B cell (primary cell): ENCODE data around the gene FMN2. TPM values are rescaled to one million over a fixed set of nuclear protein-coding genes. Genes with fewer than 3 reads are reported as not detected.

Source experiments
- ATAC-seq: fragments of 200-7000 bp; cut with Tn5 transposase; one replicate; pipeline ENCODE4 v1.10.0; 2021; ENCODE audit warnings: low read depth, mild to moderate bottlenecking, moderate number of reproducible peaks, moderate library complexity
- CTCF ChIA-PET: fragments of 350-600 bp; sonication (Branson Sonifier 250); formaldehyde crosslinking; loops from one replicate; lab custom pipeline; 2021; ENCODE audit warnings: antibody characterized with exemption, inconsistent platforms; lab: Charles Lee
- POLR2A ChIA-PET: fragments of 350-600 bp; sonication (Branson Sonifier 250); formaldehyde crosslinking; loops from one replicate; lab custom pipeline; 2021; ENCODE audit warnings: antibody characterized with exemption; lab: Charles Lee
- DNase-seq: peaks from one replicate; pipeline ENCODE4 v3.0.0; 2013
- H2AFZ ChIP-seq: 2 replicates; pipeline ENCODE4 v1.6.1; 2012; ENCODE audit warnings: mild to moderate bottlenecking, low read depth, low read length; ENCODE audit not compliant: insufficient read depth, poor library complexity, severe bottlenecking
- H3K27ac ChIP-seq, 2 donors: 1 replicate in 1 of 2; 2 replicates in 1 of 2; pipeline ENCODE4 v1.5.1; 2012 to 2013; ENCODE audit warnings: low read length in 2 of 2, mild to moderate bottlenecking in 2 of 2, moderate library complexity in 1 of 2
- H3K27me3 ChIP-seq, 4 experiments: fragments of 200-600 bp in 1 of 4; sonication (generic) in 1 of 4; replicated peaks in 1 of 4; 1 replicate in 2 of 4; 2 replicates in 2 of 4; pipeline versions ENCODE4 v1.6.1 to v1.7.0; 2013 to 2016; ENCODE audit warnings: low read length in 3 of 4, mild to moderate bottlenecking in 2 of 4, mixed read lengths in 1 of 4, moderate library complexity in 1 of 4; ENCODE audit not compliant: insufficient read depth in 4 of 4, control insufficient read depth in 3 of 4; ENCODE audit errors: control extremely low read depth in 1 of 4
- H3K36me3 ChIP-seq, 2 experiments: replicated peaks in 1 of 2; 1 replicate in 1 of 2; 2 replicates in 1 of 2; pipeline versions ENCODE4 v1.6.1 to v1.7.1; 2013; ENCODE audit warnings: low read length in 1 of 2; ENCODE audit not compliant: insufficient read depth in 2 of 2, control insufficient read depth in 1 of 2; ENCODE audit errors: control extremely low read depth in 1 of 2, extremely low read depth in 1 of 2
- H3K4me1 ChIP-seq, 2 donors: fragments of 200-600 bp in 1 of 2; sonication (generic) in 1 of 2; 1 replicate in 1 of 2; 2 replicates in 1 of 2; pipeline versions ENCODE4 v1.5.1 to v1.6.1; 2013 to 2017; ENCODE audit warnings: low read length in 2 of 2; ENCODE audit not compliant: control insufficient read depth in 2 of 2, insufficient read depth in 2 of 2
- H3K4me2 ChIP-seq: replicated peaks from 2 replicates; pipeline ENCODE3; 2012; ENCODE audit warnings: mild to moderate bottlenecking, low read depth, low read length; ENCODE audit not compliant: poor library complexity, severe bottlenecking
- H3K4me3 ChIP-seq, 5 experiments: fragments of 200-600 bp in 1 of 5; sonication (generic) in 1 of 5; 1 replicate in 3 of 5; 2 replicates in 2 of 5; pipeline versions ENCODE4 v1.5.1 to v1.7.0; 2011 to 2016; ENCODE audit warnings: low read length in 4 of 5, mild to moderate bottlenecking in 4 of 5, low read depth in 2 of 5, control low read depth in 1 of 5, moderate library complexity in 1 of 5; ENCODE audit not compliant: insufficient read depth in 1 of 5; ENCODE audit errors: control extremely low read depth in 1 of 5, extremely low read depth in 1 of 5
- H3K79me2 ChIP-seq: fragments of 200-600 bp; sonication (generic); one replicate; pipeline ENCODE4 v1.6.0; 2016; ENCODE audit warnings: low read length; ENCODE audit not compliant: control insufficient read depth, insufficient read depth
- H3K9ac ChIP-seq: fragments of 200-600 bp; sonication (generic); 2 replicates; pipeline ENCODE4 v1.6.1; 2017; ENCODE audit warnings: mild to moderate bottlenecking, low read length, moderate library complexity
- H3K9me3 ChIP-seq, 3 donors: one replicate each; pipeline versions ENCODE4 v1.6.1 to v1.7.1; 2013; ENCODE audit warnings: low read length in 2 of 3; ENCODE audit not compliant: control insufficient read depth in 2 of 3, insufficient read depth in 1 of 3; ENCODE audit errors: control extremely low read depth in 1 of 3
- H4K20me1 ChIP-seq: 2 replicates; pipeline ENCODE4 v1.6.0; 2012; ENCODE audit warnings: mild to moderate bottlenecking, low read length; ENCODE audit not compliant: insufficient read depth, control insufficient read depth, poor library complexity, severe bottlenecking
- H3K27ac Mint-ChIP-seq: one replicate; pipeline ENCODE4 v1.8.0; 2021; ENCODE audit warnings: mixed read lengths
- H3K27me3 Mint-ChIP-seq: one replicate; pipeline ENCODE4 v1.8.0; 2021; ENCODE audit warnings: mixed read lengths
- H3K4me1 Mint-ChIP-seq: one replicate; pipeline ENCODE4 v1.8.0; 2021; ENCODE audit warnings: mixed read lengths
- H3K4me3 Mint-ChIP-seq: one replicate; pipeline ENCODE4 v1.8.0; 2021; ENCODE audit warnings: mixed read lengths
- H3K9me3 Mint-ChIP-seq: one replicate; pipeline ENCODE4 v1.8.0; 2022; ENCODE audit warnings: mixed read lengths; ENCODE audit not compliant: insufficient read depth
- CTCF ChIP-seq: fragments of 200-600 bp; IDR thresholded peaks from one replicate; pipeline ENCODE4 v1.8.0; 2022; ENCODE audit warnings: antibody characterized with exemption, mild to moderate bottlenecking
- EZH2 ChIP-seq: IDR thresholded peaks from 2 replicates; pipeline ENCODE4 v1.6.1; 2012; ENCODE audit warnings: borderline replicate concordance, low read depth, mild to moderate bottlenecking, moderate library complexity, low read length; ENCODE audit not compliant: insufficient read depth, poor library complexity, severe bottlenecking
- WGBS: methylation state at CpG from one replicate; pipeline ENCODE4 v1.1.5; 2013; ENCODE audit warnings: missing lambda C conversion rate; ENCODE audit not compliant: insufficient coverage; 5-methylcytosine and 5-hydroxymethylcytosine counted together
- intact Hi-C: fragments of 100-400 bp; cut with micrococcal nuclease; formaldehyde crosslinking; loops from one replicate; pipeline ENCODE4 v1.10.0; 2022
- polyA plus RNA-seq: library from polyadenylated mRNA; depleted of rRNA; stranded (reverse); fragments of >200 nt; gene quantifications from 2 replicates; pipeline ENCODE4 v1.2.3, GENCODE V29; 2012
- total RNA-seq, 2 donors: library from RNA; stranded (reverse); fragments of 120-200 nt in 1 of 2; gene quantifications; 1 replicate in 1 of 2; 2 replicates in 1 of 2; pipeline versions ENCODE4 v1.2.3 to v1.2.4, GENCODE V29; 2013 to 2022

Gene FMN2
- total and polyA plus RNA-seq, 2 donors (not counting 1 experiment from before 2014, with no cell fraction given) = not detected

GRCh38 chr1:240117930-240118329 lies 26.2 kb downstream of the FMN2 start:
- no peak overlapping the region for H3K4me3 ChIP-seq
- H3K79me2 ChIP-seq = no peaks in the 10 kb centered on the region
- Mint-ChIP-seq H3K27ac (no peak overlapping the region), H3K4me3 (no peak overlapping the region), H3K27me3 (no peaks in the 10 kb centered on the region), H3K4me1 (no peaks in the 10 kb centered on the region), H3K9me3 (no peaks in the 10 kb centered on the region)
- WGBS = 65% methylated on average over 3 of the region's 3 CpGs
- no peaks in the 10 kb centered on the region for H3K36me3 ChIP-seq
- no peak overlapping the region for H3K4me2 ChIP-seq
- DNase-seq (no peak), ATAC-seq (no peak)
- H2AFZ ChIP-seq = no peak overlapping the region
- no peaks in the 10 kb centered on the region for H4K20me1 ChIP-seq
- TF ChIP-seq EZH2 = no peak
- no peak for TF ChIP-seq CTCF
- ChIA-PET CTCF (interaction anchor here (0.6 kb wide), 1 partner anchor 71 kb away, joined by 3 read pairs; no protein-coding TSS in a partner anchor), POLR2A (no interaction called here)
- peaks cover 0 to 5% (median 0%) of the 10 kb centered on the region in 3 donors for H3K9me3 ChIP-seq
- no peaks in the 10 kb centered on the region for H3K4me1 ChIP-seq
- intact Hi-C loops = no loop called here
- H3K27ac ChIP-seq = no peak overlapping the region
- H3K27me3 ChIP-seq = no peaks in the 10 kb centered on the region
- no peak overlapping the region for H3K9ac ChIP-seq

GRCh38 chr1:240122639-240123613 lies 31.2 kb downstream of the FMN2 start:
- no peaks in the 10 kb centered on the region for H3K27me3 Mint-ChIP-seq
- Histone ChIP-seq H3K27me3 (no peaks in the 10 kb centered on the region), H2AFZ (no peak overlapping the region), H4K20me1 (no peaks in the 10 kb centered on the region), H3K4me3 (no peak overlapping the region), H3K79me2 (no peaks in the 10 kb centered on the region), H3K36me3 (no peaks in the 10 kb centered on the region), H3K27ac (no peak overlapping the region), H3K4me1 (no peaks in the 10 kb centered on the region), H3K4me2 (no peak overlapping the region), H3K9me3 (peaks cover 0 to 6% (median 0%) of the 10 kb centered on the region in 3 donors), H3K9ac (no peak overlapping the region)
- no peak overlapping the region for H3K4me3 Mint-ChIP-seq
- no peak overlapping the region for H3K27ac Mint-ChIP-seq
- ChIA-PET CTCF (no interaction called here), POLR2A (no interaction called here)
- intact Hi-C loops = no loop called here
- no peaks in the 10 kb centered on the region for H3K9me3 Mint-ChIP-seq
- ATAC-seq = no peak
- H3K4me1 Mint-ChIP-seq = no peaks in the 10 kb centered on the region
- 77% methylated on average over 11 of the region's 20 CpGs for WGBS
- DNase-seq = no peak
- no peak for TF ChIP-seq CTCF
- no peak for TF ChIP-seq EZH2
